Measurements from ENCODE around the gene POFUT2.

- TF ChIP-seq RAD21 (conservative IDR thresholded peaks at IDR 0.05) (no peak), CTCF (IDR thresholded peaks at IDR 0.05; ENCODE audit: poor library complexity, severe bottlenecking) (no peak), POLR2AphosphoS5 (IDR thresholded peaks at IDR 0.05) (no peak), REST (IDR thresholded peaks at IDR 0.05; ENCODE audit: borderline replicate concordance) (no peak), EZH2 (IDR thresholded peaks at IDR 0.05; ENCODE audit: borderline replicate concordance, insufficient read depth, low read length, poor library complexity, severe bottlenecking) (no peak)
These were observed 39.3 kb downstream of the POFUT2 start for GRCh38 chr21:45248301-45248892.
